ENCODE data around the gene DPF1. TPM values are rescaled to one million over a fixed set of nuclear protein-coding genes. Genes with fewer than 3 reads are reported as not detected.

Gene DPF1
- polyA plus RNA-seq, 1 donor (not counting 4 experiments of a cell fraction or from before 2014, with no cell fraction given): 1.5 TPM

- dilution Hi-C loops (cut with MboI; ENCODE audit: extremely low pct_ligation_motif_present, low sequenced_read_pairs): no loop called here
- Histone ChIP-seq H3K9me1 (ENCODE audit: control insufficient read depth, extremely low read depth, insufficient read depth, low read length) (no peaks in the 10 kb centered on the region), H3K36me3 (ENCODE audit: control insufficient read depth in 2 of 2, extremely low read depth in 1 of 2, insufficient read depth in 2 of 2, low read length in 2 of 2) (no peaks in the 10 kb centered on the region), H3K9me3 (ENCODE audit: control insufficient read depth, low read depth, low read length) (no peaks in the 10 kb centered on the region), H3K4me2 (ENCODE audit: control insufficient read depth, extremely low read depth, insufficient read depth, low read depth, low read length) (no peak overlapping the region), H3K9ac (ENCODE audit: control insufficient read depth, extremely low read depth, insufficient read depth, low read length) (no peak overlapping the region), H3K4me3 (ENCODE audit: control insufficient read depth in 2 of 3, extremely low read depth in 1 of 3, insufficient read depth in 2 of 3, low read depth in 1 of 3, low read length in 3 of 3) (no peak overlapping the region), H3K4me1 (ENCODE audit: control insufficient read depth, extremely low read depth, insufficient read depth, low read length) (peaks cover 12% of the 10 kb centered on the region), H2AFZ (ENCODE audit: control insufficient read depth, low read length) (no peak overlapping the region), H3K27ac (ENCODE audit: control insufficient read depth, insufficient read depth, low read length) (no peak overlapping the region), H3K27me3 (ENCODE audit: control insufficient read depth, extremely low read depth, insufficient read depth, low read length) (no peaks in the 10 kb centered on the region), H3K79me2 (ENCODE audit: control insufficient read depth, insufficient read depth, low read length) (no peaks in the 10 kb centered on the region), H4K20me1 (ENCODE audit: control insufficient read depth, extremely low read depth, insufficient read depth, low read length) (no peaks in the 10 kb centered on the region)
- no peak for TF ChIP-seq EZH2 (IDR thresholded peaks at IDR 0.05; ENCODE audit: low read length)
- TF ChIP-seq CTCF (optimal IDR thresholded peaks at IDR 0.05 in 1 of 3, IDR thresholded peaks at IDR 0.05 in 1 of 3, conservative IDR thresholded peaks at IDR 0.05 in 1 of 3; ENCODE audit: extremely low read depth in 1 of 3, insufficient read depth in 2 of 3, low read length in 3 of 3): no peak
- FAIRE-seq: no peak
- DNase-seq (ENCODE audit: low read depth, low spot score): no peak
Observed at GRCh38 chr19:38219221-38219620, 4.8 kb downstream of the DPF1 start.

GRCh38 chr19:38218204-38218603, 5.8 kb downstream of the DPF1 start:
- no peak overlapping the region for H2AFZ ChIP-seq (ENCODE audit: control insufficient read depth, low read length)
- no peak overlapping the region for H3K4me2 ChIP-seq (ENCODE audit: control insufficient read depth, extremely low read depth, insufficient read depth, low read depth, low read length)
- H3K79me2 ChIP-seq (ENCODE audit: control insufficient read depth, insufficient read depth, low read length): no peaks in the 10 kb centered on the region
- H3K27ac ChIP-seq (ENCODE audit: control insufficient read depth, insufficient read depth, low read length): no peak overlapping the region
- dilution Hi-C loops (cut with MboI; ENCODE audit: extremely low pct_ligation_motif_present, low sequenced_read_pairs): no loop called here
- H3K4me3 ChIP-seq (ENCODE audit: control insufficient read depth in 2 of 3, extremely low read depth in 1 of 3, insufficient read depth in 2 of 3, low read depth in 1 of 3, low read length in 3 of 3): no peak overlapping the region
- H3K9me1 ChIP-seq (ENCODE audit: control insufficient read depth, extremely low read depth, insufficient read depth, low read length): no peaks in the 10 kb centered on the region
- no peak for TF ChIP-seq CTCF (optimal IDR thresholded peaks at IDR 0.05 in 1 of 3, IDR thresholded peaks at IDR 0.05 in 1 of 3, conservative IDR thresholded peaks at IDR 0.05 in 1 of 3; ENCODE audit: extremely low read depth in 1 of 3, insufficient read depth in 2 of 3, low read length in 3 of 3)
- TF ChIP-seq EZH2 (IDR thresholded peaks at IDR 0.05; ENCODE audit: low read length): no peak
- DNase-seq (ENCODE audit: low read depth, low spot score): no peak
- no peaks in the 10 kb centered on the region for H3K36me3 ChIP-seq (ENCODE audit: control insufficient read depth in 2 of 2, extremely low read depth in 1 of 2, insufficient read depth in 2 of 2, low read length in 2 of 2)
- peaks cover 5% of the 10 kb centered on the region for H3K4me1 ChIP-seq (ENCODE audit: control insufficient read depth, extremely low read depth, insufficient read depth, low read length)
- no peaks in the 10 kb centered on the region for H4K20me1 ChIP-seq (ENCODE audit: control insufficient read depth, extremely low read depth, insufficient read depth, low read length)
- no peaks in the 10 kb centered on the region for H3K9me3 ChIP-seq (ENCODE audit: control insufficient read depth, low read depth, low read length)
- H3K27me3 ChIP-seq (ENCODE audit: control insufficient read depth, extremely low read depth, insufficient read depth, low read length): no peaks in the 10 kb centered on the region
- no peak for FAIRE-seq
- no peak overlapping the region for H3K9ac ChIP-seq (ENCODE audit: control insufficient read depth, extremely low read depth, insufficient read depth, low read length)
